Esophagus muscularis mucosa (tissue), 4 donors: ENCODE measurements around the gene RRP12.

ENCODE experiments used
- CTCF ChIP-seq, 3 experiments: fragments of 200-600 bp in 2 of 3; fragments of 450-650 bp in 1 of 3; sonication (generic) in 2 of 3; IDR thresholded peaks; one replicate each; pipeline ENCODE4 v1.5.1; 2017 to 2019; ENCODE audit warnings: antibody characterized with exemption in 3 of 3, mild to moderate bottlenecking in 2 of 3, moderate library complexity in 1 of 3
- EP300 ChIP-seq: sonication (generic); formaldehyde crosslinking; IDR thresholded peaks from one replicate; pipeline ENCODE4 v1.6.1; 2017; ENCODE audit warnings: antibody characterized with exemption
- POLR2A ChIP-seq: fragments of 450-650 bp; IDR thresholded peaks from one replicate; pipeline ENCODE4 v1.6.1; 2017; ENCODE audit warnings: antibody characterized with exemption, moderate library complexity, mild to moderate bottlenecking, low read depth
- POLR2AphosphoS5 ChIP-seq, 2 donors: sonication (generic); formaldehyde crosslinking; IDR thresholded peaks; one replicate each; pipeline ENCODE4 v1.6.1; 2017; ENCODE audit warnings: antibody characterized with exemption in 2 of 2

- TF ChIP-seq CTCF (IDR thresholded peaks at IDR 0.05) (no peak), EP300 (no peak), POLR2A (no peak), POLR2AphosphoS5 (IDR thresholded peaks at IDR 0.05) (no peak)
These were observed 34.1 kb upstream of the RRP12 start for GRCh38 chr10:97435211-97435610.
